Common myeloid progenitor, CD34-positive (primary cell): ENCODE data around the gene CYP19A1.

ENCODE experiments used
- CTCF ChIA-PET: fragments of 350-600 bp; sonication (Branson Sonifier 250); formaldehyde crosslinking; loops from one replicate; lab custom pipeline; 2021; ENCODE audit warnings: antibody characterized with exemption; lab: Charles Lee
- POLR2A ChIA-PET: fragments of 350-600 bp; sonication (Branson Sonifier 250); formaldehyde crosslinking; loops from one replicate; lab custom pipeline; 2021; ENCODE audit warnings: antibody characterized with exemption; lab: Charles Lee
- DNase-seq, 3 donors: peaks; one replicate each; pipeline versions ENCODE4 v3.0.0 to v3.0.0-alpha.2; 2013
- H3K27ac ChIP-seq, 2 experiments: 1 replicate in 1 of 2; 2 replicates in 1 of 2; pipeline ENCODE4 v1.7.0; 2013; ENCODE audit warnings: inconsistent platforms in 2 of 2, low read length in 2 of 2, mild to moderate bottlenecking in 2 of 2, low read depth in 1 of 2, moderate library complexity in 1 of 2; ENCODE audit not compliant: severe bottlenecking in 2 of 2, insufficient read depth in 1 of 2, poor library complexity in 1 of 2
- H3K27me3 ChIP-seq, 5 experiments: replicated peaks in 2 of 5; 1 replicate in 3 of 5; 2 replicates in 2 of 5; pipeline versions ENCODE4 v1.6.1 to v1.7.0; 2013; ENCODE audit warnings: low read length in 4 of 5, mild to moderate bottlenecking in 2 of 5, moderate library complexity in 2 of 5, inconsistent platforms in 1 of 5; ENCODE audit not compliant: insufficient read depth in 5 of 5, control insufficient read depth in 4 of 5
- H3K36me3 ChIP-seq, 4 experiments: 1 replicate in 2 of 4; 2 replicates in 2 of 4; pipeline versions ENCODE4 v1.6.1 to v1.7.0; 2013; ENCODE audit warnings: low read length in 3 of 4, control low read depth in 1 of 4, mild to moderate bottlenecking in 1 of 4; ENCODE audit not compliant: control insufficient read depth in 4 of 4, insufficient read depth in 4 of 4
- H3K4me1 ChIP-seq, 4 experiments: 1 replicate in 3 of 4; 2 replicates in 1 of 4; pipeline versions ENCODE4 v1.6.1 to v1.7.1; 2013; ENCODE audit warnings: low read length in 3 of 4, mild to moderate bottlenecking in 3 of 4, control low read depth in 1 of 4, inconsistent platforms in 1 of 4, moderate library complexity in 1 of 4; ENCODE audit not compliant: control insufficient read depth in 4 of 4, insufficient read depth in 4 of 4; ENCODE audit errors: control extremely low read depth in 1 of 4
- H3K4me3 ChIP-seq, 7 experiments: 1 replicate in 4 of 7; 2 replicates in 3 of 7; pipeline versions ENCODE4 v1.5.1 to v1.7.0; 2013; ENCODE audit warnings: mild to moderate bottlenecking in 7 of 7, low read length in 6 of 7, moderate library complexity in 6 of 7, inconsistent platforms in 2 of 7, low read depth in 2 of 7, control low read depth in 1 of 7; ENCODE audit not compliant: insufficient read depth in 4 of 7, control insufficient read depth in 1 of 7; ENCODE audit errors: extremely low read depth in 1 of 7
- H3K9me3 ChIP-seq, 5 experiments: 1 replicate in 4 of 5; 2 replicates in 1 of 5; pipeline versions ENCODE4 v1.6.1 to v1.7.1; 2013; ENCODE audit warnings: low read length in 4 of 5, mild to moderate bottlenecking in 2 of 5, inconsistent platforms in 1 of 5, low read depth in 1 of 5, moderate library complexity in 1 of 5; ENCODE audit not compliant: control insufficient read depth in 4 of 5, insufficient read depth in 2 of 5; ENCODE audit errors: control extremely low read depth in 1 of 5
- WGBS: methylation state at CpG from one replicate; pipeline ENCODE4 v1.1.5; 2013; ENCODE audit not compliant: insufficient coverage; 5-methylcytosine and 5-hydroxymethylcytosine counted together

CYP19A1 gene

GRCh38 chr15:51331141-51331540 lies 7.3 kb downstream of the CYP19A1 start:
- peaks cover 0 to 2% (median 0%) of the 10 kb centered on the region in 5 experiments for H3K9me3 ChIP-seq
- H3K36me3 ChIP-seq = no peaks in the 10 kb centered on the region
- WGBS = 100% methylated on average over 3 of the region's 5 CpGs
- no peak for DNase-seq
- POLR2A ChIA-PET = no interaction called here
- H3K4me1 ChIP-seq = no peaks in the 10 kb centered on the region
- no peaks in the 10 kb centered on the region for H3K27me3 ChIP-seq
- CTCF ChIA-PET = no interaction called here
- H3K27ac ChIP-seq = no peak overlapping the region
- no peak overlapping the region for H3K4me3 ChIP-seq

- Histone ChIP-seq H3K9me3 (peaks cover 0 to 2% (median 0%) of the 10 kb centered on the region in 5 experiments), H3K36me3 (no peaks in the 10 kb centered on the region), H3K27me3 (no peaks in the 10 kb centered on the region), H3K27ac (no peak overlapping the region), H3K4me1 (no peaks in the 10 kb centered on the region), H3K4me3 (no peak overlapping the region)
- POLR2A ChIA-PET = interaction anchor here (0.7 kb wide), 1 partner anchor 39 kb away, joined by 3 read pairs; no protein-coding TSS in a partner anchor
- WGBS = 94% methylated on average over 4 of the region's 4 CpGs
- CTCF ChIA-PET = no interaction called here
- no peak for DNase-seq
Measured at GRCh38 chr15:51328926-51329325, 9.5 kb downstream of the CYP19A1 start.

GRCh38 chr15:51327081-51327480 lies 11.3 kb downstream of the CYP19A1 start:
- Histone ChIP-seq H3K9me3 (peaks cover 0 to 2% (median 0%) of the 10 kb centered on the region in 5 experiments), H3K4me3 (no peak overlapping the region), H3K36me3 (no peaks in the 10 kb centered on the region), H3K27me3 (no peaks in the 10 kb centered on the region), H3K27ac (no peak overlapping the region), H3K4me1 (peaks cover 0 to 9% (median 0%) of the 10 kb centered on the region in 4 experiments)
- ChIA-PET POLR2A (no interaction called here), CTCF (no interaction called here)
- WGBS = 88% methylated on average over 1 of the region's 2 CpGs
- DNase-seq = no peak

- Histone ChIP-seq H3K36me3 (no peaks in the 10 kb centered on the region), H3K27ac (no peak overlapping the region), H3K4me1 (peaks cover 0 to 9% (median 0%) of the 10 kb centered on the region in 4 experiments), H3K4me3 (no peak overlapping the region), H3K9me3 (peaks cover 0 to 2% (median 0%) of the 10 kb centered on the region in 5 experiments), H3K27me3 (no peaks in the 10 kb centered on the region)
- no peak for DNase-seq
- 100% methylated on average over 2 of the region's 3 CpGs for WGBS
- ChIA-PET POLR2A (no interaction called here), CTCF (no interaction called here)
Measured at GRCh38 chr15:51325167-51325566, 13.2 kb downstream of the CYP19A1 start.

GRCh38 chr15:51323749-51324148 lies 14.6 kb downstream of the CYP19A1 start:
- DNase-seq = no peak
- POLR2A ChIA-PET = no interaction called here
- H3K9me3 ChIP-seq = peaks cover 0 to 2% (median 0%) of the 10 kb centered on the region in 5 experiments
- peaks cover 0 to 9% (median 0%) of the 10 kb centered on the region in 4 experiments for H3K4me1 ChIP-seq
- CTCF ChIA-PET = no interaction called here
- H3K36me3 ChIP-seq = no peaks in the 10 kb centered on the region
- H3K4me3 ChIP-seq = no peak overlapping the region
- WGBS = 95% methylated on average over 6 of the region's 7 CpGs
- no peak overlapping the region for H3K27ac ChIP-seq
- no peaks in the 10 kb centered on the region for H3K27me3 ChIP-seq

GRCh38 chr15:51322621-51323296 lies 15.6 kb downstream of the CYP19A1 start:
- POLR2A ChIA-PET = no interaction called here
- H3K4me3 ChIP-seq = no peak overlapping the region
- no peak overlapping the region for H3K27ac ChIP-seq
- DNase-seq = no peak
- no peaks in the 10 kb centered on the region for H3K36me3 ChIP-seq
- WGBS = 100% methylated on average over 1 of the region's 1 CpG
- no peaks in the 10 kb centered on the region for H3K27me3 ChIP-seq
- peaks cover 0 to 9% (median 0%) of the 10 kb centered on the region in 4 experiments for H3K4me1 ChIP-seq
- CTCF ChIA-PET = interaction anchor here (1.3 kb wide), 1 partner anchor 23 kb away, joined by 4 read pairs; no protein-coding TSS in a partner anchor
- H3K9me3 ChIP-seq = no peaks in the 10 kb centered on the region

GRCh38 chr15:51321316-51321715 lies 17.1 kb downstream of the CYP19A1 start:
- no peaks in the 10 kb centered on the region for H3K36me3 ChIP-seq
- CTCF ChIA-PET = interaction anchor here (1.0 kb wide), 1 partner anchor 10 kb away, joined by 3 read pairs; no protein-coding TSS in a partner anchor
- DNase-seq = no peak
- no peak overlapping the region for H3K27ac ChIP-seq
- H3K4me1 ChIP-seq = peaks cover 0 to 9% (median 0%) of the 10 kb centered on the region in 4 experiments
- 64% methylated on average over 3 of the region's 4 CpGs for WGBS
- H3K27me3 ChIP-seq = no peaks in the 10 kb centered on the region
- no peaks in the 10 kb centered on the region for H3K9me3 ChIP-seq
- POLR2A ChIA-PET = no interaction called here
- no peak overlapping the region for H3K4me3 ChIP-seq
